GM12874 (cell line): ENCODE results near the gene IL17RB.

ENCODE experiments used
- CTCF ChIP-seq: IDR thresholded peaks from 2 replicates; pipeline ENCODE4 v1.5.1; 2011; ENCODE audit warnings: low read depth, mild to moderate bottlenecking, control low read depth, low read length, moderate library complexity; ENCODE audit not compliant: insufficient read depth

Gene IL17RB

GRCh38 chr3:53836084-53836872 lies 10.1 kb upstream of the IL17RB start:
- TF ChIP-seq CTCF = no peak

- no peak for TF ChIP-seq CTCF
These were observed 9.0 kb upstream of the IL17RB start for GRCh38 chr3:53837331-53837730.

- 0 out of 2 replicates have a peak, but pooled peaks have one; percentile 25 for TF ChIP-seq CTCF
These were observed 5.1 kb upstream of the IL17RB start for GRCh38 chr3:53841296-53841695.

- 0 out of 2 replicates have a peak, but pooled peaks have one; percentile 20 for TF ChIP-seq CTCF
These were observed 3.8 kb upstream of the IL17RB start for GRCh38 chr3:53842436-53843194.

GRCh38 chr3:53843195-53844177 lies 2.9 kb upstream of the IL17RB start:
- TF ChIP-seq CTCF = no peak

GRCh38 chr3:53844262-53845102 lies 1.9 kb upstream of the IL17RB start:
- no peak for TF ChIP-seq CTCF
